Measurements from ENCODE around the gene INPP4A.
A peak's percentile ranks its signal among the peaks of the same experiment; 100 is the strongest.
"Not testable (repeated sequence)": the region's sequence is repeated elsewhere in the genome, so short reads cannot be mapped to it uniquely, and the experiment has no call there.

Gene INPP4A

DNA sequence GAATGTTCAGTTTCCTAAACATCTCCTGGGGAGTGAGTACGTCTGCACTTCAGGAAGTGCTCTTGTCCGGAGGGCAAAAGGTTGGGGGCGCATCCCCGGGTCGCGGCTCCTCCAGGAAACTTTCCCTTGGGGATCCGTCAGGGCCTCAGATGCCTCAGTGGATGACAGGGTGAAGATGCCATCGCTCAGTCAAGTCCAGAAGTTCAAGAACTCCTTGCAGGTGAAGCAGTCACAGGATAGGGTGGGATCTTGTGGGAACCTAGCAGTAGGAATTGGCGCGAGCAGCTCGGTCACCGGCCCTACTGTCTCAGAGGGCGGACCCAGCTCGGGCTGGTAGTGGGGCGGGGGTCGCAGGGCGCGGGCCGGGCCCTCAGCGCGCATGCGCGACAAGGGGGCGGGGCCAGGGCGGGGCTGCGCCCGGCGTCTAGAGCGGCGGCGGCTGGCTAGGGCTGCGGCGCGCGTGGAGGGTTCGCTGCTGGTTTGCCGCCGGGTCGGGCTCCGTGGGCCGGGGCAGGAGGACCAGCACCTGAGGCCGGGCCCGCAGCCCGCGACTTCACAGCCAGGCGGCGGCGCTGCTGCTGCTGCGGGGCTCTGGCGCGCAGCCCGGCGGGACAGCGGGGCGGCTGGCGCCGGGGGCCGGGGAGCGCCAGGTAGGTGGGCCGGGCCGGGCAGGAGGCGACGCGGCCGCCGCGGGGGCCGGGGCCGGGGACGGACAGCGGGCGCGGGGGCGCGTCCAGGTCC is at the start of gene INPP4A:
INPP4A (plus strand) TSS at position 423 of the 741 bp plus-strand sequence. CDS start 75,191 bp downstream, outside the sequence.
- peak; percentile 83 for DNase-seq

DNA sequence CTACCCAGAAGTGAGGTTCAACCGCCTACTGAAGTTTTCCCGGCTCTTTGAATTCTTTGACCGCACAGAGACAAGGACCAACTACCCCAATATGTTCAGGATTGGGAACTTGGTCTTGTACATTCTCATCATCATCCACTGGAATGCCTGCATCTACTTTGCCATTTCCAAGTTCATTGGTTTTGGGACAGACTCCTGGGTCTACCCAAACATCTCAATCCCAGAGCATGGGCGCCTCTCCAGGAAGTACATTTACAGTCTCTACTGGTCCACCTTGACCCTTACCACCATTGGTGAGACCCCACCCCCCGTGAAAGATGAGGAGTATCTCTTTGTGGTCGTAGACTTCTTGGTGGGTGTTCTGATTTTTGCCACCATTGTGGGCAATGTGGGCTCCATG is 48.7 kb upstream of the INPP4A start:
- DNase-seq: no peak

DNA sequence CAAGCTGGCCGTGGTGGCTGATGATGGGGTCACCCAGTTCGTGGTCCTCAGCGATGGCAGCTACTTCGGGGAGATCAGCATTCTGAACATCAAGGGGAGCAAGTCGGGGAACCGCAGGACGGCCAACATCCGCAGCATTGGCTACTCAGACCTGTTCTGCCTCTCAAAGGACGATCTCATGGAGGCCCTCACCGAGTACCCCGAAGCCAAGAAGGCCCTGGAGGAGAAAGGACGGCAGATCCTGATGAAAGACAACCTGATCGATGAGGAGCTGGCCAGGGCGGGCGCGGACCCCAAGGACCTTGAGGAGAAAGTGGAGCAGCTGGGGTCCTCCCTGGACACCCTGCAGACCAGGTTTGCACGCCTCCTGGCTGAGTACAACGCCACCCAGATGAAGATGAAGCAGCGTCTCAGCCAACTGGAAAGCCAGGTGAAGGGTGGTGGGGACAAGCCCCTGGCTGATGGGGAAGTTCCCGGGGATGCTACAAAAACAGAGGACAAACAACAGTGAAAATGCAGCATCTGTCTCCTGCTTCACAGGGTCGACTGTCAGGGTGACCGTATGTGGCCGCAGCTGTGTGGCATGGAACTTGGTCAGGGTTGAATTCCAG is 47.8 kb upstream of the INPP4A start:
- DNase-seq: no peak

DNA sequence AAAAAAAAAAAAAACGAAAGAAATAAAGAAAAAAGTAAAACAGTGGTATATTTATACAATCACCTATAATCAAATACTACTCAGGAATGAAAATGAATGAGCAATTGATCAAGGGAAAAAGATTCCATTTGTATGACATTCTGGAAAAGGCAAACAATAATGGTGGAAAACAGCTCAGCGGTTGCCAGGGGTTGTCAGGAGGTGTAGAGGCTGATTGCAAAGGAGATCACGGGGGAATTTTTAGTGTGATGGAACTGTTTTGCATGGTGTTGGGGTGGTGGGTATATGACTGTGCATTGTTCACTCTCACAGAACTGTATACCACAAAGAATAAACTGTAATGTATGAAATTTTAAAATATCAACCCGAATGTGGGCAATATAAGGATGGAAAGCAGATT is 45.5 kb upstream of the INPP4A start:
- DNase-seq: no peak

DNA sequence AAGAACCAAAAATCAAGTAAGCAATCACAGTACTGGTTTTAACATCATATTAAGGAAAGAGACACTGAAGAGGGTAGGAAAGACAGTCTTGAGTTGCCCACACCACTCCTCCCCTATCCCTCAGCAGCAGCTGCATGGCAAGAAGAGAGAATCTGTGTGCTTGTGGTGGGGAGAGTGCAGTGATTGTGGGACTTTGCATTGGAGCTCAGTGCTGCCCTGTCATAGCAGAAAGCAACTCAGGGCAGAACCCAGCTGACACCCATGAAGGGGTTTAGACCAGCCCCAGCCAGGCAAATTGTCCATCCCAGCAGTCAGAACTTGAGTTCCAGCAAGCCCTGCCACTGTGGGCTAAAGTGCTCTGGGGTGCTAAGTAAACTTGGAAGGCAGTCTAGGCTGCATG is 40.8 kb upstream of the INPP4A start:
- DNase-seq: no peak

DNA sequence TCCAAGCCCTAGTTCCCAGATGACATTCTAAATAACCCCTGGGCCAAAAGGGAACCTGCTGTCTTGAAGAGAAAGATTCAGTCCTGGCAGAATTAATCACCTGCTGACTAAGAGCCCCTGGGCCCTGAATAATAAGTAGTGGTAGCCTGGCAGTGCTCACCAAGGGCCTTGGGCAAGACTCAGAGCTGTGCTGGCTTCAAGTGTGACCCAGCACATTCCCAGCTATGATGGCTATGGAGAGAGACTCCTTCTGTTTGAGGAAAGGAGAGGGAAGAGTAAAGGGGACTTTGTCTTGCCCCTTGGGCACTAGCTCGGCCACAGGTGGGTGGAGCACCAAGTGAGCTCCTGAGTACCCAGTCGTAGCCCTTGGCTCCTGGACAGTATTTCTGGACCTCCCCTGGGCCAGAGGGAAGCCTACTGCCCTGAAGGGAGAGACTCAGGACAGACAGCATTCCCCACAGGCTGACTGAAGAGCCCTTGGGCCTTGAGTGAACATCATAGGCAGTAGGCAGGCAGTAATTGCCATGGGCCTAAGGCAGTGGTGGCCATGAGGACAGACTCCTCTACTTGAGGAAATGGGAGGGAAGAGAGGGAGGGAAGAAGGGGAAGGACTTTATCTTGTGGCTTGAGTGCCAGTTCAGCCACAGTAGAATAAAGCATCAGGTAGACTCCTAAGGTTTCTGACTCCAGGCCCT is 40.0 kb upstream of the INPP4A start:
- DNase-seq: no peak

DNA sequence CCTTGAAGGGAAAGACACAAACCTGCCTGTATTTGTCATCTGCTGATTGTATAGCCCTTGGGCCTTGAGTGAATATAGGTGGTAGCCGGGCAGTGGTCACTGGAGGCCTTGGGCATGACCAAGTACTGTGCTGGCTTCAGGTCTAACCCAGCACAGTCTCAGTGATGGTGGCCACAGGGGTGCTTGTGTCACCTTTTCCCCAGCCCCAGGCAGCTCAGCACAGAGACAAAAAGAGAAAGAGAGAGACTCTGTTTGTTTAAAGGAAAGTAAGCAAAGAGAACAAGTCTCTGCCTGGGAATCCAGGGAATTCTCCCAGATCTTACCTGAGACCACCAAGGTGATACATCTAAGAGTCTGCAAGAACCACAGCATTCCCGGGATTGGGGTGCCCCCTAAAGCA is 39.4 kb upstream of the INPP4A start:
- no peak for DNase-seq

DNA sequence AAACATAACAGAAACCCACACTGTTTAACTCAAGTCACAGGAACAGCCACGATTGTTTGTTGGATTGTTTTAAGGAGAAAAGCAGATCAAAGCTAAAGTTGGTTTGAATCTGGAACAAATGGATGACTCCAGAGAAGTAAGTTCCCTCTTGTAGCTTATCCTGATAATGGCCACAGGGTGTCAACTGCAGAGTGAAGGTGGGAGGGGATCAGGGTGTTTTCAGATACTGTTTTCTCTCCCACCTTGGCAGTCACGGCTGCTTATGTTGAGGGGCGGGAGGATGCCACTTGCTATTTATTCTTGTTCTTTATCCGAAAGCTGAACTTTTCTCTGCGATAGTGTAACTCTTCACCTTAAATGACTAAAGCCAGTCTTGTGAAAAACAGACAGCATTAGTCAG is 36.5 kb upstream of the INPP4A start:
- DNase-seq: no peak

DNA sequence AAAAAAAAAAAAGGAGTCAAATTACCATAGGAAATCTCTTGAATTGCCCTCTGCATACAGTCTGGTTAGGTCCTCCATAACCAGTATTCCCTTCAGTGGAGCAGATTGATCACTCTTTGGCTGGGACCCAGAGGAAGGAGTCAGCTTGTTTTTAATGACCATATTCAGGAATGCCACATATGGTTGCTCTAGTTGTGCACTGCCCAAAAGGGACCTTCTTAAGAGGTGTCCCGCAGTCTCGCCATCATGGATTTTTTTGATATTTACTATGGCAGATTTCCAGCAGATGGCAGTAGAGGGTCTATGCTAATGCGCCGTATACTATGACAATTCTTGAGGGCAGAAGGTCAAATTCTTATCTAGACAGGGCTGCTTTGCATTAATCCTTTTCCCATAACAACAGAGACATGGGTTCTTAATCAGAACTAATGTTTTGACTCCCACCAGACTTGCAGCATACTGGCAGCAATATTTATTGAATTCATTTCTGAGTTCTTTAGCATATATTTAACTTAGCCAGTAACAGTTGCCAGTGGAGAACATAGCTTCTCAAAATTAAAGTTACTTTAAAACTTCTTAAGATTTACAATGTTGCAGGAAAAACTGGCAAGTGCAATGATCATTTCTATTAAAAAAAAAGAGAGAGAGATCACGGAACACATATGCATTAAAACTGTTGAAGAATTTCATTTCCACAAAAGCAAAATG is 31.8 kb upstream of the INPP4A start:
- DNase-seq: peak; percentile 83

DNA sequence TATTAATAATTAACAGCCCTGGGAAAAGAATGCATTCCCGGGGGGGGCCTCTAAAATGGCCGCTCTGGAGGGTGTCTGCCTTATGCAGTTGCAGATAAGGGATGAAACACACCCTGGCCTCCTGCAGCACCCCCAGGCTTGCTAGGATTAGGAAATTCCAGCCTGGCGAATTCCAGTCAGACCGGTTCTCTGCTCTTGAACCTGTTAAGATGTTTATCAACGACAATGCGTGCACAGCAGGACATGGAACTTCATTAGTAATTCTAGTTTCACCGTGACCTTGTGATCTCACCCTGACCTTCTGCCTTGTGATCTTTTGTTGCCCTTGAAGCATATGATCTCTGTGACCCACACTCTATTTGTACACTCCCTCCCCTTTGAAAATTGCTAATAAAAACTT is 30.4 kb upstream of the INPP4A start:
- not testable (repeated sequence) for DNase-seq

DNA sequence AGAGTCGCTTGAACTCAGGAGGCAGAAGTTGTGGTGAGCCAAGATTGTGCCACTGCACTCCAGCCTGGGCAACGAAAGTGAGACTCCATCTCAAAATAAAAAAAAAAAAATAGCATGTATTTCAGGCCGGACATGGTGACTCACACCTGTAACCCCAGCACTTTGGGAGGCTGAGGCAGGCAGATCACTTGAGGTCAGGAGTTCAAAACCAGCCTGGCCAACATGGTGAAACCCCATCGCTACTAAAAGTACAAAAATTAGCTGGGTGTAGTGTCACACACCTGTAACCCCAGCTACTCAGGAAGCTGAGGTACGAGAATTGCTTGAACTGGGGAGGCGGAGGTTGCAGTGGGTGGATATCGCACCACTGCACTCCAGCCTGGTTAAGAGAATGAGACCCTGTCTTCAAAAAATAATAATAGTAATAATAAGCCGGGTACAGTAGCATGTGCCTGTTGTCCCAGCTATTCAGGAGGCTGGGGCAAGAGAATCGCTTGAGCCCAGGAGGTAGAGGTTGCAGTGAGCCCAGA is 28.9 kb upstream of the INPP4A start:
- DNase-seq: not testable (repeated sequence)

DNA sequence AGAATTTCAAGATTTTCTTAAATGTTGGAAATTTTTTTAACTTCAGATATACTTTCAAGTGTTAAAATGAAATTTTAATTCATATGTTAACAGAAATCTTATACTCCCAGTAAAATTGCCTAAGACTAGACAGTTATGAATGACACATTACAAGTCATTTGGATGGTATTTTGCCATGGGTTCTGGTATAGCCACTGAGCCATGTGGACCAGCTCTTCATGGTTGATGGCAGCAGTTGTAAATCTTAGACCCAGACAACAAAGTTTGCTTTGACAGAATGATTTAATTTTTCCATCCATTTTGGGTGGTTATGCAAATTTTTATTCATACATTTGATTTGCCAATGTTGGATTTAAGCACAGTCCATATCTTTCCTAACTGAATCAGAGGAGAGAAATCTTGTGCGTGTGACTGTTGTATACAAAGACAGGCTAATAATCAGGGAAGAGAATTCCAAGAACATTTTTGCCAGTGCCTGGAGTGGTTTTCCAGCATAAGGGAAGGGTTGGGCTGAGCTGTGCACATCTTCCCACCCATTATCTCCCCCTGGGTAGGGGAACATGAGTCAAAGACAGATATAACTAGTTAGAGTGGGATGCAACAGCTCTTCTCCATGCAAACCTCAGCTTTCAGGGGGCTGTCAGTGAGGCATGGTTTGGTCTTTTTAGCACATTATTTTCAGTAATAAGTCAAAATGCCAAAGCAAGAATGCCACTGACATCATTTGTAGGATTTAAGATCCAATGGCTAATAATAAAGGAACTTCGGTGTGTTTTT is 28.1 kb upstream of the INPP4A start:
- no peak for DNase-seq

DNA sequence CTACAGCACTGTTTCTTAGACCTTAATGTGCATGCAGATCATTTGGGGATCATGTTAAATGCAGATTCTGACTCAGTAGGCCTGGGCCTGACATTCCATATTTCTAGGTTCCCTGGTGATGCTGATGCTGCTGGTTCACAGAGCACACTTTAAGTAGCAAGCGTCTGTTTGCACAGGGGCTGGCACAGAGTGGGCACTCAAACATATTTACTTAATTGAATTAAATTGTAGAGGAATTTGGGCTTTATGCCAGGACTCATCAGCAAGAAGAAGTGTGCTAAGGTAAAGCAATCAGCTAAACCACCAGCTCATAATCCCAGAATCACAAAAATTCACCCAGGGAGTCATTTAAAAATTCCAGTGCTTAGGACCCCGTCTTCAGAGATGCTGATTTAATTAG is 25.1 kb upstream of the INPP4A start:
- DNase-seq: no peak

DNA sequence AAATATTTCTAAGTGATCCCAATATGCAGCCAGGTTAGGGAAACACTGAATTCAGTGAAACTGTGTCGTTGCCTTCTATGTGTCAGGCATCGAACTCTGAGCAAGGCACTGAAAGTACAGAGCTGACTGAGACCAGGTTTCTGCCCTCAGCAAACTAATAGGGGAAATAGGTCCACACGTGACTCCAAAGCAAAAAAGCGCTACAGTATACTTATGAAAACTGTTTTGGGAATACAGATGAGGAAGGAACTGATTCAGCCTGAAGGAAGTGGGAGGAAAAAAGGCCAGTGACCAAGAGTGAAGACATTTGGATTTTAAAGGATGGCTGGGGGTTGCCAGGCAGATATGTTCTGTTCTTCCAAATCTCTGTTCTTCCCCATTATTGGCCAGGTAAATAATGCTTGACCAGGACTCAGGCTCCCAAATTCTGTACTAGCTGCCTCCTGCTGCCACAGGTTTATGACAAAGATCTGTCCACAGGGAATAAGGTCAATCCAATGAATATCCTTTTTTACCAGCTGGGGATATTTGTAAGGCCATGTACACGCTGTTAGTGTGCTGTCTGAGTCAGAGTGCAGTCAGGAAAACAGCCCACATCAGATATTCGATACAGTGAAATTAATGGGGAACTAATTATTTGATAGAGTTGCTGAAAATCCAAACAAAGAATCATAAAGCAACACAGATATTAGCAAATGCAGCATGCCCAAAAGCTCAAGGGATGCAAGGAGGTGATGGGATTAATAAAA is 24.5 kb upstream of the INPP4A start:
- no peak for DNase-seq

DNA sequence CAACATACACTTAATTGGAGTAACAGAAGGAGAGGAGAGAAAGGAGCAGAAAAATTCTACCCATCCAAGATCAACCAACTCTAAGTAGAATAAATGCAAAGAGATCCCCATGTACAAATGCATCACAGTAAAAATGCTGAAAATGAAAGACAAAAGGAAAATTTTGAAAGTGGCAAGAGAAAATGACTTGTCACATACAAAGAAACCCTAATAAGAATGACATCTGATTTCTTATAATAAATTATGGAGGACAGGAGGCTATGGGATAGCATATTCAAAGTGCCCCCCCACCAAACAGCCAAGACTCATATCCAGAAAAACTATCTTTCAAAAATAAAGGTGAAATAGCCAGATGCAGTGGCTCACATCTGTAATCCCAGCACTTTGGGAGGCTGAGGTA is 22.2 kb upstream of the INPP4A start:
- no peak for DNase-seq

DNA sequence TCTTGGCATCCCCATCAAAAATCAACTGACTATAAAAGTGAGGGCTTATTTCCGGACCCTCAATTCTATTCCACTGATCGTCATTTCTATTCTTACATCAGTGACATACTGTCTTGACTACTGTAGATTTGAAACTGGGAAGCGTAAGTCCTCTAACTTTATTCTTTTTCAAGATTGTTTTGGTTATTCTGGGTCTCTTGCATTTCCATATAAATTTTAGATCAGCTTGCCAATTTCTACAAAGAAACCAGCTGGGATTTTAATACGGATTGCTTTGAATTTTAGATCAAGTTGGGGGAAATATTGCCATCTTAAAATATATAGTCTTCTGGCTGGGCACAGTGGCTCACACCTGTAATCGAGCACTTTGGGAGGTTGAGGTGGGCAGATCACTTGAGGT is 17.9 kb upstream of the INPP4A start:
- no peak for DNase-seq

DNA sequence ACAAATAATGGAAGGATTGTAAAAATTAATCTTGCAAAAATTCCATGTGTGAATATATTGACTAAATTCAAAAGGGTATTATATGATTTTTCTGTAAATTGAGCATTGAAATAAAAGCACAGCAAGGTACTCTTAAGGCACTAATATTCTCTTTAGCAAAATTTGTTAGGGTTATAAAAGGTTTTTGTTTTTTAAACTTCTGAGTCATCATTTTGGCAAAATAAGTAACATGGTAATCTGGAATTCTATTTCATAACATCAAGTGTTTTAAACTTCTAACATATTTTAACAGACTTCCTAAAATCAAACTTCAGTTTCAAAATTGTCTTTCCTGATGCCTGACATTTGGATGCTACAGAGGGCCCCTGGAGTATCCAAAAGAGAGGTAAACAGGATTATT is 12.5 kb upstream of the INPP4A start:
- DNase-seq: no peak

DNA sequence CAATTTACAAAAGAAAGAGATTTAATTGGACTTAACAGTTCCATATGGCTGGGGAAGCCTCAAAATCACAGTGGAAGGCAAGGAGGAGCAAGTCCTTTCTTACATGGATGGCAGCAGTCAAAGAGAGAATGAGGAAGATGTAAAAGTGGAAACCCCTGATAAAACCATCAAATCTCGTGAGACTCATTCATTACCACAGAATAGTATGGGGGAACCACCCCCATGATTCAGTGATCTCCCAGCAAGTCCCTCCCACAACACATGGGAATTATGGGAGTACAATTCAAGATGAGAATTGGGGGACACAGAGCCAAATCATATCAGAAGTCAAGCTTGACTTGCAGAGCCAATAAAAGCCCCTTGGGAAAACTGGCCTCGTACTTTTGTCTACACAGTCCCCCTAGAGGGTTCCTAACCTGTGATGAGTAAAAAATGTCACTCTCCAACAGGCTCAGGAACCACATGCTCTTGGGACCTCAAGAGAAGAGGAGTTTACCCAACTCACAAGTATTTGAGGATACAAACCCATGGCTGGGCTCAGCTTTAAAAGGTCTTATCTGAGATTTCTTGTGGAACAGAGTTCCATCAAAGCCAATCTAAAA is 11.2 kb upstream of the INPP4A start:
- no peak for DNase-seq

DNA sequence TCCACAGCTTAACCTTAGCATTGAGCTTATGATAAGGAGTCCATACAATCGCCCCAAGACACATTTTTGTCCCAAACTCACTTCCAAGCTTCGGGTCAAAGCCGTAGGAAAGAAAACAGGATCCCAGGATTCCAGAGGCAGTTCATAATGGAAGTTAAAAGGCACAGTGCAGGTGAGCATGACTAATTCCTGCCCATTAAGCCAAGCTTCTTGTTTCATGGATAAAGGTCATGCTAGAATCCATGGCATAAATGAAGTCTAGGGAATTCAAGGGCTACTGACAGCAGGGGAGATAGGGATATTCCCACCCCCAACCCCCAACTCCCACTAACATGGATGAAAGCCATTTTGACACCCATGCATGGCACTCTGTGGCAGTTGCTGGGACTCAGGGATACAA is 10.2 kb upstream of the INPP4A start:
- DNase-seq: no peak

DNA sequence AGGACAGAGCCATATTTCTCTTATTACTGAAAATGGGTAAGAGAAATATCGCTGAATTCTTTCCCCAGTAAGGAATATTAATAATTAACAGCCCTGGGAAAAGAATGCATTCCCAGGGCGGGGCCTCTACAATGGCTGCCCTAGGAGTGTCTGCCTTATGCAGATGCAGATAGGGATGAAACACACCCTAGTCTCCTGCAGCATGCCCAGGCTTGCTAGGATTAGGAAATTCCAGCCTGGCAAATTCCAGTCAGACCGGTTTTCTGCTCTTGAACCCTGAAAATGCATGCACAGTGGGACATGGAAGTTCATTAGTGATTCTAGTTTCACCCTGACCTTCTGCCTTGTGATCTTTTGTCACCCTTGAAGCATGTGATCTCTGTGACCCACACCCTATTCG is 9.0 kb upstream of the INPP4A start:
- not testable (repeated sequence) for DNase-seq

DNA sequence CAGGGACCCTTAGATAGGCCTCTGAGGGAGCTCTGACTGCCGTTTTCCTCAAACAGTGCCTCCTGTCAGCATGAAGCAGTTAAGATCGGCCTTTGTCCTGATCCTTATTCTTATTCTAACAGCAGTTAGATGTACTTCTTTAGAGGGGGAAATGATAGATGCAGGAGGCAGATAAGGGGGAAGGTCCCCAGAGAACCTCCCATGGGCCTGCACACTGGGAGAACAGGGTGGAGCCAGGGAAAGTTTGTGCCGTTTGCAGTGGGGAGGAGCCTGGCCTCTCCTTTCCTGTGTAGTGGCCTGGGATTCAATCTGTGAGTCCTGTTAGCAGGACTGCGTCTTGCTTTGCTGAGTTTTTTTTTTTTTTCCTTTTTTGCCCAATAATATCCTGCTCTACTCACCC is 7.9 kb upstream of the INPP4A start:
- DNase-seq: no peak

Measured in CD4-positive, alpha-beta T cell treated with Interleukin-21 for 1 hour (primary cell).